GM23248 (cell line): ENCODE data around the gene CIDEC.

ENCODE experiments used
- EZH2 ChIP-seq: fragments of 200-600 bp; sonication (generic); IDR thresholded peaks from 2 replicates; pipeline ENCODE4 v1.6.1; 2018; ENCODE audit warnings: antibody characterized with exemption, mild to moderate bottlenecking; ENCODE audit not compliant: insufficient read depth, poor library complexity, severe bottlenecking
- EZH2phosphoT487 ChIP-seq: fragments of 200-600 bp; sonication (generic); IDR thresholded peaks from 2 replicates; pipeline ENCODE4 v1.6.1; 2018; ENCODE audit warnings: antibody characterized with exemption, moderate library complexity, mild to moderate bottlenecking, low read depth; ENCODE audit not compliant: insufficient read depth

- TF ChIP-seq EZH2 (no peak), EZH2phosphoT487 (no peak)
Measured at GRCh38 chr3:9893739-9894138, 13.7 kb upstream of the CIDEC start.
